Karpas-422 (cell line): ENCODE results near the gene IFNG-AS1. TPM values are rescaled to one million over a fixed set of nuclear protein-coding genes. Genes with fewer than 3 reads are reported as not detected.

Experiments
- DNase-seq: peaks from one replicate; pipeline ENCODE4 v3.0.0-alpha.2; 2015
- H2AFZ ChIP-seq: fragments of 200-600 bp; sonication (generic); 2 replicates; pipeline ENCODE4 v1.6.1; 2014; ENCODE audit warnings: antibody characterized with exemption, low read length, mixed read lengths
- H3K27ac ChIP-seq: fragments of 200-600 bp; sonication (generic); 2 replicates; pipeline ENCODE4 v1.5.1; 2014; ENCODE audit warnings: mild to moderate bottlenecking, low read length, moderate library complexity
- H3K27me3 ChIP-seq: fragments of 200-600 bp; sonication (generic); 2 replicates; pipeline ENCODE4 v1.6.1; 2014; ENCODE audit warnings: low read length, mixed read lengths
- H3K36me3 ChIP-seq: fragments of 200-600 bp; sonication (generic); 2 replicates; pipeline ENCODE4 v1.6.1; 2014; ENCODE audit warnings: low read length, mixed read lengths; ENCODE audit not compliant: insufficient read depth
- H3K4me1 ChIP-seq: fragments of 200-600 bp; sonication (generic); 2 replicates; pipeline ENCODE4 v1.6.1; 2014; ENCODE audit warnings: mild to moderate bottlenecking, low read length, mixed read lengths
- H3K4me2 ChIP-seq: fragments of 200-600 bp; sonication (generic); 2 replicates; pipeline ENCODE4 v1.6.1; 2014; ENCODE audit warnings: low read length, low read depth, mild to moderate bottlenecking; ENCODE audit not compliant: poor library complexity, severe bottlenecking
- H3K4me3 ChIP-seq: fragments of 200-600 bp; sonication (generic); 2 replicates; pipeline ENCODE4 v1.5.1; 2014; ENCODE audit warnings: mild to moderate bottlenecking, antibody characterized with exemption, low read length, mixed read lengths
- H3K79me2 ChIP-seq: fragments of 200-600 bp; sonication (generic); 2 replicates; pipeline ENCODE4 v1.6.1; 2014; ENCODE audit warnings: mild to moderate bottlenecking, low read length, mixed read lengths
- H3K9ac ChIP-seq: fragments of 200-600 bp; sonication (generic); 2 replicates; pipeline ENCODE4 v1.6.0; 2014; ENCODE audit warnings: low read length
- H3K9me2 ChIP-seq: fragments of 200-600 bp; sonication (generic), shearing (Covaris generic); replicated peaks from 2 replicates; pipeline ENCODE4 v1.6.0; 2014; ENCODE audit warnings: mild to moderate bottlenecking, low read length, moderate library complexity; ENCODE audit not compliant: insufficient read depth
- H3K9me3 ChIP-seq: fragments of 300-700, 200-600 bp; sonication (generic); 2 replicates; pipeline ENCODE4 v1.6.1; 2014; ENCODE audit warnings: low read length, mixed read lengths
- H4K20me1 ChIP-seq: fragments of 200-600 bp; sonication (generic); 2 replicates; pipeline ENCODE4 v1.6.1; 2014; ENCODE audit warnings: mild to moderate bottlenecking, antibody characterized with exemption, low read length, low read depth; ENCODE audit not compliant: insufficient read depth
- total RNA-seq: library from RNA; depleted of rRNA; stranded (reverse); fragments of >200 nt; shearing (Covaris generic); gene quantifications from 2 replicates; pipeline ENCODE4 v1.2.3, GENCODE V29; 2014; ENCODE audit warnings: low replicate concordance

IFNG-AS1 gene
- total RNA-seq, 1 experiment from 2014 or later, result not detected

DNA sequence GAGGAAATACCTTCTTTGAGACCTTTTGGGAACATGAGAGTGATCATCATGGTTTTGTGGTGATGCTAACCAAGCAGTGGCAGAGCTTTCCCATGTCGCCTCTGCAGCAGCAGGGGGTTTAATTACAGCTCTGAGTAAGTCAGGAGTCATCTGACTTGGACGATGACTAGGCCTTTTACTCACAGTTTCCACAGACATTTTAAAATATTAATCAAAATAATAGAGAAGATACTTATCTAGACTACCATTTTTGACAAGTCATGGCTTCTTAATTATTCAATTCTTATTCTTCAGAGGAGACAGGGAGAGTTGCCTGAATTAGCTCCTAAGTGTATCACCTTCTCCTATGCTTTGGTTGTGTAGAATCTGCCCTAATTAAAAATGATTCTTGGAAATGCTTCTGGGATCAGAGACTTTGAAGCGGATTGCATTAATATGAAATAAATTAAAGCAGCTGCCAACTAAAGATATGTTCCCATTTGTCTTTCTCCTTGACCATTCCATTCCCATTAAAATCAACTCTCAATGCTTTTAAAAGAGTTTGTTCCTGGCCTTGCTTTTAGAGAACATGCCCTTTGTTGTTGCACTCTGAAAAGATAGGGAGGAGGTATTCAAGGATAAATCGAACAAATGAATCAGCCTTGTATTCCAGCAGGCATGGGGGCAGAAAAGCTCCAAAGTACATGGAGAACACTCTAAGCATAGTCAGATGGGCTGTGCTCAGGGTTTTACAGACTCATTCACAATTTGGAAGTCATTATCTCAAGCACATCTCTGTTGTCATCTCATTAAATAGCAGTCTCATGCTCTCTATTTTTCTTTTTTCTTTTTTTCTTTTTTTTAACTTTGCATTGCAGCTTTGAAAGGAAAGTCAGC, 7.7 kb upstream of the IFNG-AS1 start:
- no peak overlapping the region for H3K9ac ChIP-seq
- no peak overlapping the region for H2AFZ ChIP-seq
- H3K9me2 ChIP-seq, result no peaks in the 10 kb centered on the region
- H3K4me3 ChIP-seq, result no peak overlapping the region
- no peak for DNase-seq
- no peak overlapping the region for H3K27ac ChIP-seq
- H3K4me1 ChIP-seq, result peaks cover 10% of the 10 kb centered on the region
- H3K4me2 ChIP-seq, result no peak overlapping the region
- H3K27me3 ChIP-seq, result no peaks in the 10 kb centered on the region
- H3K79me2 ChIP-seq, result no peaks in the 10 kb centered on the region
- no peaks in the 10 kb centered on the region for H3K9me3 ChIP-seq
- no peaks in the 10 kb centered on the region for H4K20me1 ChIP-seq
- H3K36me3 ChIP-seq, result no peaks in the 10 kb centered on the region

DNA sequence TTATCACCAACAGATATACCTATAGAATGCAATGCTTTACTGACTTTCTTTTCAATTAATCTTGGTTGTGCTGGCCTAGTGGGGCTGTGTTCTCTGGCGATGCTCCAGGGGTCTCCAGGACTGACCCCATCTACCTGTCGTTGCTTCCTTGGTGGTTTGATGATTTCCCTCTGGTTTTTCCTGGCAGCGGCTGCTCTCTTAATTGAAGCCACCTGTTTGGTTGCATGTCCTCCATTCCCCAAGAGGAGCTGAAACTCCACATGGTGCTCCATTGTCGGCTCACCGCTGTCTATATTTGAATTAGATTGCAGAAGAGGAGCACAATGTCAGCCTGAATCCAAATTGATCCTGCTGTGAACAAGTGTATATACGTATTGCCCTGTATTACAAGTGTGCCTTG, 7.1 kb upstream of the IFNG-AS1 start:
- Histone ChIP-seq H3K27ac (no peak overlapping the region), H3K4me3 (no peak overlapping the region), H3K9me3 (no peaks in the 10 kb centered on the region), H3K27me3 (no peaks in the 10 kb centered on the region), H4K20me1 (no peaks in the 10 kb centered on the region), H3K4me1 (peaks cover 10% of the 10 kb centered on the region), H3K79me2 (no peaks in the 10 kb centered on the region), H3K4me2 (no peak overlapping the region), H3K9ac (no peak overlapping the region), H2AFZ (no peak overlapping the region), H3K9me2 (no peaks in the 10 kb centered on the region), H3K36me3 (no peaks in the 10 kb centered on the region)
- no peak for DNase-seq

DNA sequence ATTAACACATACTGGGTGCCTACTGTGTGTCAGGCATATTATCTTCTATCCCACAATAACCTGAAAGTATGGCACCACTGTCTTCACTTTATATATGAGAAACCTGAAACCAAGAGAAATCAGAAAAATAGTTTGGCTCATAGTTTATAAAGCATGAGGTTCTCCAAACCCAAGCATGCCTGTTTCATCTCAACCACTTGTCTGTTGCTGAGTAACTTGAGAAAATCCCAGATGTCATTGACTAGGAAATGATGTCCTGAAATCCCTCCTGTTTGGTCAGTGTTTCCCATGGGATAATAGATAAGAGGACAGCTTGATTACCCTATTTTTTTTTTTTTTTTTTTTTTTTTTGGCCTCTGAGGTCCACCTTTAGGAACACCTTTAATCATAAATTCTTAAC, 2.6 kb upstream of the IFNG-AS1 start:
- Histone ChIP-seq H3K4me1 (peaks cover 42% of the 10 kb centered on the region), H3K36me3 (no peaks in the 10 kb centered on the region), H4K20me1 (no peaks in the 10 kb centered on the region), H3K9ac (no peak overlapping the region), H3K9me2 (no peaks in the 10 kb centered on the region), H3K27ac (no peak overlapping the region), H3K79me2 (no peaks in the 10 kb centered on the region), H3K4me3 (no peak overlapping the region), H3K4me2 (no peak overlapping the region), H3K9me3 (no peaks in the 10 kb centered on the region), H2AFZ (no peak overlapping the region), H3K27me3 (no peaks in the 10 kb centered on the region)
- no peak for DNase-seq

DNA sequence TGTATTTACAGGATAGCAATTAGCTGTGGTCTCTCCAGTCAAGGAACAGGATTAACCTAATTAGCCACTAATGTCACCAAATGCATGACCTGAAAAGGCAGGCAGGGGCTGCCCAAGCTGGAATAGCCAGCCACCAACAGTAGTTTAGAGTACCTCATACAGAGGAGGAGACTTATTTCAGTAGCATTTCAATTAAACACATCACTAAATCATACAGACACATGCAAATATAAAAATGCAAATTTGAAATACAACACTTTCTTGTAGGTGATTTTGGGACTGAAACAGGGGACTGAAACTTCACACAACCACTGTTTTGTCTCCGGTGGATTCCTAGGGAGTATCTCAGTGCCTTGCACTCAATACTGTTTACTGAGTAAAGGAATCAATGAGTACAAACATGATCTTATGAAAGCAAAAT, 636 bp upstream of the IFNG-AS1 start:
- DNase-seq, result peak; percentile 65
- no peaks in the 10 kb centered on the region for H3K36me3 ChIP-seq
- H3K27me3 ChIP-seq, result no peaks in the 10 kb centered on the region
- no peak overlapping the region for H3K9ac ChIP-seq
- H4K20me1 ChIP-seq, result no peaks in the 10 kb centered on the region
- H3K4me3 ChIP-seq, result peak overlapping the region; percentile 31
- no peaks in the 10 kb centered on the region for H3K9me3 ChIP-seq
- H3K27ac ChIP-seq, result peak overlapping the region; percentile 55
- peak overlapping the region; percentile 57 for H3K4me2 ChIP-seq
- no peak overlapping the region for H2AFZ ChIP-seq
- H3K9me2 ChIP-seq, result no peaks in the 10 kb centered on the region
- peaks cover 33% of the 10 kb centered on the region for H3K4me1 ChIP-seq
- no peaks in the 10 kb centered on the region for H3K79me2 ChIP-seq

DNA sequence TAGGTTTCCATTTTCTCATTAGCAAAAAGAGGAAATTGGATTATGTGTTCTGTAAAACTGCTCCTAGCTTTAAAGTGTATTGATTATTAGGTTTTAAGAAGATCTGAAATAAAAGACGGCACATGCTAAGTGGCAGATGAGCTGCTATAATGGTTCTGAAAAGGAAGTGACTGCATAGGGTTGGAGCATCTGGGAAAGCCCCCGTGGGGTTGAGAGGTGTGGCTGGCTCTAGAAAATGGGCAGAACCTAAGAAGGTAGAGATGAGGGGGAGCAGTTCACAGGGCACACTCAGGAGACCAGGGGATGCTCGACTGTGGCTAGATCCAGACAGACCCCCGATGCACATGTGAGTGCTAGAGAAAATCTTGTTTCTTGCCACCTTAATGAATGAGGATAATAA, 1.9 kb downstream of the IFNG-AS1 start:
- Histone ChIP-seq H3K36me3 (no peaks in the 10 kb centered on the region), H3K4me1 (peaks cover 32% of the 10 kb centered on the region)

GRCh38 chr12:67993143-67993542, 3.9 kb downstream of the IFNG-AS1 start:
- Histone ChIP-seq H3K4me2 (no peak overlapping the region), H2AFZ (no peak overlapping the region), H3K27me3 (no peaks in the 10 kb centered on the region), H3K79me2 (no peaks in the 10 kb centered on the region), H3K9me2 (no peaks in the 10 kb centered on the region), H3K36me3 (no peaks in the 10 kb centered on the region), H3K4me1 (peaks cover 26% of the 10 kb centered on the region), H3K4me3 (no peak overlapping the region), H4K20me1 (no peaks in the 10 kb centered on the region), H3K27ac (no peak overlapping the region), H3K9me3 (no peaks in the 10 kb centered on the region), H3K9ac (no peak overlapping the region)
- no peak for DNase-seq

More for the DNA sequence above, 1.9 kb downstream of the IFNG-AS1 start:
- no peak overlapping the region for H3K27ac ChIP-seq
- H3K9me3 ChIP-seq, result no peaks in the 10 kb centered on the region
- H3K27me3 ChIP-seq, result no peaks in the 10 kb centered on the region
- H2AFZ ChIP-seq, result no peak overlapping the region
- H4K20me1 ChIP-seq, result no peaks in the 10 kb centered on the region
- H3K9me2 ChIP-seq, result no peaks in the 10 kb centered on the region
- no peaks in the 10 kb centered on the region for H3K79me2 ChIP-seq
- H3K4me3 ChIP-seq, result no peak overlapping the region
- H3K4me2 ChIP-seq, result no peak overlapping the region
- H3K9ac ChIP-seq, result no peak overlapping the region
- DNase-seq, result no peak

- Histone ChIP-seq H3K27ac (no peak overlapping the region), H3K4me3 (no peak overlapping the region), H3K27me3 (no peaks in the 10 kb centered on the region), H3K4me1 (peaks cover 16% of the 10 kb centered on the region), H2AFZ (no peak overlapping the region), H3K4me2 (no peak overlapping the region), H3K9me2 (no peaks in the 10 kb centered on the region), H3K9ac (no peak overlapping the region), H3K36me3 (no peaks in the 10 kb centered on the region), H3K9me3 (no peaks in the 10 kb centered on the region), H3K79me2 (no peaks in the 10 kb centered on the region), H4K20me1 (no peaks in the 10 kb centered on the region)
- no peak for DNase-seq
These were observed 4.8 kb downstream of the IFNG-AS1 start for GRCh38 chr12:67994046-67994445.

DNA sequence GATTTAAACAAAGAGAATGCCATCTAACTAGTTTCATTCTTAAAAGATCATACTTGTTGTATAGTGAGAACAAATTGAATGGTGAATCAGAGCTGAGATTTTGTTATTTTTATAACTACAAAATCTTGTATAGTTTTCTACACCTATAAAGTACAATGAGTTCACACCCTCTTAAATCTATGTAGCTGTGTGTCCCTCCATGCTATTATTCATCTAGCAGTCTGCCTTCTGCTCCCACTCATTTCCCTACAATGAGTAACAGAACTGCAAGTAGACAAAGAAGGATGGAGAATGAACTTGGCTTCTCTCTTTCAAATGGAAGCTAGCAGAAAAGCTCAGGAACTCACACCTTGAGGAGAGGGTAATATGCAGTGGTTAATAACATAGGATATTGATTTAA, 7.1 kb downstream of the IFNG-AS1 start:
- no peaks in the 10 kb centered on the region for H3K36me3 ChIP-seq
- H3K9ac ChIP-seq, result no peak overlapping the region
- H3K4me1 ChIP-seq, result no peaks in the 10 kb centered on the region
- H2AFZ ChIP-seq, result no peak overlapping the region
- no peak overlapping the region for H3K4me3 ChIP-seq
- no peaks in the 10 kb centered on the region for H4K20me1 ChIP-seq
- DNase-seq, result no peak
- no peaks in the 10 kb centered on the region for H3K9me3 ChIP-seq
- no peaks in the 10 kb centered on the region for H3K27me3 ChIP-seq
- H3K9me2 ChIP-seq, result no peaks in the 10 kb centered on the region
- no peak overlapping the region for H3K4me2 ChIP-seq
- no peak overlapping the region for H3K27ac ChIP-seq
- no peaks in the 10 kb centered on the region for H3K79me2 ChIP-seq
